ENCODE data around the gene SELENON. TPM values are rescaled to one million over a fixed set of nuclear protein-coding genes. Genes with fewer than 3 reads are reported as not detected.
A peak's percentile ranks its signal among the peaks of the same experiment; 100 is the strongest.

The SELENON gene
- total and polyA plus RNA-seq, 9 of the 15 experiments (the other 6 are each of a cell fraction or from before 2014, with no cell fraction given): 0.43 to 26.7 (median 7.0) TPM

DNA sequence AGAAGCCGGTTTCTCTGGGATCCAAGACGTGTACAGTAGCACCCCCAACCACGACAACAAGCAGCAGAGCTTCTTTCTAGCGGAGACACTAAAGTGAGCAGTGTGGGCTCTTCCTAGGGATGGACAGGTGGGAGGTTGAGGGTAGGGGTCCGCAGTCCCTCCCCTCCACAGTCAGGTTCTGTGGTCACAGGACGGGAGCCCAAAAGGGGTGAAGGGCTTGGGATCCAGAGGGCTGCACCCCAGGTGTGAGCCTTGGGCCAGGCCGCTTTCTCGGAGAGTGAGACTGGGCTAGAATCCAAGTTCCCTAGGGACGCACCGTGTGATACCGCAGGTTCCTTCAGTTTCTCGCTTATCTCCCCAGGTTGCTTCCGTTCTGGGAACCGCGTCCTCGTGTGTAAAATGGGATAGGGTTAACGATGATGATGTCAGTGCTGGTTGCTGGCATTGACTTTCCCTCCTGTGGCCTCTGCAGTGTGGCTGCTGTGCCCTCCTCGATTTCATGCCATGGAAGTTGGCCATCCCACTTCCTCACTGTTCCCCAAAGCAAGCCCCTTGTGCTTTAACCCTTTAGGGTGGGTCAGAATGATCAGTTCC lies 17.3 kb upstream of the SELENON start (continued):
- TF ChIP-seq TCF7 (IDR thresholded peaks at IDR 0.05; ENCODE audit: borderline replicate concordance): no peak
- peak; percentile 88 for TF ChIP-seq DPF2 (IDR thresholded peaks at IDR 0.05)
- TF ChIP-seq, protein P1, sequence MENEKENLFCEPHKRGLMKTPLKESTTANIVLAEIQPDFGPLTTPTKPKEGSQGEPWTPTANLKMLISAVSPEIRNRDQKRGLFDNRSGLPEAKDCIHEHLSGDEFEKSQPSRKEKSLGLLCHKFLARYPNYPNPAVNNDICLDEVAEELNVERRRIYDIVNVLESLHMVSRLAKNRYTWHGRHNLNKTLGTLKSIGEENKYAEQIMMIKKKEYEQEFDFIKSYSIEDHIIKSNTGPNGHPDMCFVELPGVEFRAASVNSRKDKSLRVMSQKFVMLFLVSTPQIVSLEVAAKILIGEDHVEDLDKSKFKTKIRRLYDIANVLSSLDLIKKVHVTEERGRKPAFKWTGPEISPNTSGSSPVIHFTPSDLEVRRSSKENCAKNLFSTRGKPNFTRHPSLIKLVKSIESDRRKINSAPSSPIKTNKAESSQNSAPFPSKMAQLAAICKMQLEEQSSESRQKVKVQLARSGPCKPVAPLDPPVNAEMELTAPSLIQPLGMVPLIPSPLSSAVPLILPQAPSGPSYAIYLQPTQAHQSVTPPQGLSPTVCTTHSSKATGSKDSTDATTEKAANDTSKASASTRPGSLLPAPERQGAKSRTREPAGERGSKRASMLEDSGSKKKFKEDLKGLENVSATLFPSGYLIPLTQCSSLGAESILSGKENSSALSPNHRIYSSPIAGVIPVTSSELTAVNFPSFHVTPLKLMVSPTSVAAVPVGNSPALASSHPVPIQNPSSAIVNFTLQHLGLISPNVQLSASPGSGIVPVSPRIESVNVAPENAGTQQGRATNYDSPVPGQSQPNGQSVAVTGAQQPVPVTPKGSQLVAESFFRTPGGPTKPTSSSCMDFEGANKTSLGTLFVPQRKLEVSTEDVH (IDR thresholded peaks at IDR 0.05; ENCODE audit: low read depth, partially characterized antibody): peak; percentile 25
- TF ChIP-seq, protein P2, sequence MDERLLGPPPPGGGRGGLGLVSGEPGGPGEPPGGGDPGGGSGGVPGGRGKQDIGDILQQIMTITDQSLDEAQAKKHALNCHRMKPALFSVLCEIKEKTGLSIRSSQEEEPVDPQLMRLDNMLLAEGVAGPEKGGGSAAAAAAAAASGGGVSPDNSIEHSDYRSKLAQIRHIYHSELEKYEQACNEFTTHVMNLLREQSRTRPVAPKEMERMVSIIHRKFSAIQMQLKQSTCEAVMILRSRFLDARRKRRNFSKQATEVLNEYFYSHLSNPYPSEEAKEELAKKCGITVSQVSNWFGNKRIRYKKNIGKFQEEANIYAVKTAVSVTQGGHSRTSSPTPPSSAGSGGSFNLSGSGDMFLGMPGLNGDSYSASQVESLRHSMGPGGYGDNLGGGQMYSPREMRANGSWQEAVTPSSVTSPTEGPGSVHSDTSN (CRISPR knock-in tag; IDR thresholded peaks at IDR 0.05; ENCODE audit: low read depth): no peak
- TF ChIP-seq, protein P2 (tag; conservative IDR thresholded peaks at IDR 0.05; ENCODE audit: low read depth): no peak
- no peak for TF ChIP-seq NFATC3 (IDR thresholded peaks at IDR 0.05)
- TF ChIP-seq, protein P3, sequence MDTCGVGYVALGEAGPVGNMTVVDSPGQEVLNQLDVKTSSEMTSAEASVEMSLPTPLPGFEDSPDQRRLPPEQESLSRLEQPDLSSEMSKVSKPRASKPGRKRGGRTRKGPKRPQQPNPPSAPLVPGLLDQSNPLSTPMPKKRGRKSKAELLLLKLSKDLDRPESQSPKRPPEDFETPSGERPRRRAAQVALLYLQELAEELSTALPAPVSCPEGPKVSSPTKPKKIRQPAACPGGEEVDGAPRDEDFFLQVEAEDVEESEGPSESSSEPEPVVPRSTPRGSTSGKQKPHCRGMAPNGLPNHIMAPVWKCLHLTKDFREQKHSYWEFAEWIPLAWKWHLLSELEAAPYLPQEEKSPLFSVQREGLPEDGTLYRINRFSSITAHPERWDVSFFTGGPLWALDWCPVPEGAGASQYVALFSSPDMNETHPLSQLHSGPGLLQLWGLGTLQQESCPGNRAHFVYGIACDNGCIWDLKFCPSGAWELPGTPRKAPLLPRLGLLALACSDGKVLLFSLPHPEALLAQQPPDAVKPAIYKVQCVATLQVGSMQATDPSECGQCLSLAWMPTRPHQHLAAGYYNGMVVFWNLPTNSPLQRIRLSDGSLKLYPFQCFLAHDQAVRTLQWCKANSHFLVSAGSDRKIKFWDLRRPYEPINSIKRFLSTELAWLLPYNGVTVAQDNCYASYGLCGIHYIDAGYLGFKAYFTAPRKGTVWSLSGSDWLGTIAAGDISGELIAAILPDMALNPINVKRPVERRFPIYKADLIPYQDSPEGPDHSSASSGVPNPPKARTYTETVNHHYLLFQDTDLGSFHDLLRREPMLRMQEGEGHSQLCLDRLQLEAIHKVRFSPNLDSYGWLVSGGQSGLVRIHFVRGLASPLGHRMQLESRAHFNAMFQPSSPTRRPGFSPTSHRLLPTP (IDR thresholded peaks at IDR 0.05; ENCODE audit: borderline replicate concordance, extremely low read depth, insufficient read length): no peak
- no peak for TF ChIP-seq CBX8 (IDR thresholded peaks at IDR 0.05; ENCODE audit: borderline replicate concordance, extremely low read depth, low read depth, low read length, poor library complexity, severe bottlenecking)
- TF ChIP-seq, protein P4, sequence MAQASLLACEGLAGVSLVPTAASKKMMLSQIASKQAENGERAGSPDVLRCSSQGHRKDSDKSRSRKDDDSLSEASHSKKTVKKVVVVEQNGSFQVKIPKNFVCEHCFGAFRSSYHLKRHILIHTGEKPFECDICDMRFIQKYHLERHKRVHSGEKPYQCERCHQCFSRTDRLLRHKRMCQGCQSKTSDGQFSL (CRISPR knock-in tag; IDR thresholded peaks at IDR 0.05): peak; percentile 75
- TF ChIP-seq, protein P4 (tag; IDR thresholded peaks at IDR 0.05): no peak
- TF ChIP-seq, protein P5, sequence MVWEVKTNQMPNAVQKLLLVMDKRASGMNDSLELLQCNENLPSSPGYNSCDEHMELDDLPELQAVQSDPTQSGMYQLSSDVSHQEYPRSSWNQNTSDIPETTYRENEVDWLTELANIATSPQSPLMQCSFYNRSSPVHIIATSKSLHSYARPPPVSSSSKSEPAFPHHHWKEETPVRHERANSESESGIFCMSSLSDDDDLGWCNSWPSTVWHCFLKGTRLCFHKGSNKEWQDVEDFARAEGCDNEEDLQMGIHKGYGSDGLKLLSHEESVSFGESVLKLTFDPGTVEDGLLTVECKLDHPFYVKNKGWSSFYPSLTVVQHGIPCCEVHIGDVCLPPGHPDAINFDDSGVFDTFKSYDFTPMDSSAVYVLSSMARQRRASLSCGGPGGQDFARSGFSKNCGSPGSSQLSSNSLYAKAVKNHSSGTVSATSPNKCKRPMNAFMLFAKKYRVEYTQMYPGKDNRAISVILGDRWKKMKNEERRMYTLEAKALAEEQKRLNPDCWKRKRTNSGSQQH (CRISPR knock-in tag; IDR thresholded peaks at IDR 0.05): no peak
- no peak for TF ChIP-seq HDAC3 (IDR thresholded peaks at IDR 0.05; ENCODE audit: borderline replicate concordance, partially characterized antibody)

Data from K562 (cell line).